ENCODE data around the gene LPCAT3.
A peak's percentile ranks its signal among the peaks of the same experiment; 100 is the strongest.

Gene LPCAT3

DNA sequence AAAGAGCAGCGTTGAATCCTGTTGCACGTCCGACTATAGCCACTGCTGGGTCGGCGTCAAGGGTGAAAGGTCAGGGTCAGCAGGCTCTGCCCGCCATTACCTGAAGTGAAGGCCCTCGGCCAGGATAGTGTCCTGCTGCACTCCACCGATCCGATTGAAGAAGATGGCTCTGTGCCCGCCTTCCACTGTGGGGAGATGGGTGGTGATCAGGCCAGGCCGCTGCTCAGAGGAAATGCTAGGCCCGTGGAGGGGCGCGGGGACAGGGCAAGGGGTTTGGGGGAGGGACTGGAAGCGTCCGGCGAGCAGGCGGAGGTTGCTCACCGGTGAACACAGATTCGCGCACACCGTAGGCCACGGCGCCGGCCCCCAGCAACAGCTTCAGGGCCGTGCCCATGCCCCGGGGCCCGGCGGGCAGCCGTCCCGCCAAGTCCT is 48.2 kb downstream of the LPCAT3 start:
- H3K9ac ChIP-seq: peak overlapping the region; percentile 77
- H3K4me3 ChIP-seq (ENCODE audit: low read depth, low read length): peak overlapping the region; percentile 96
- no peak for TF ChIP-seq CTCF (IDR thresholded peaks at IDR 0.05)
- peak overlapping the region; percentile 69 for H3K4me2 ChIP-seq (ENCODE audit: low read length)
- peaks cover 45% of the 10 kb centered on the region for H3K79me2 ChIP-seq
- H3K4me1 ChIP-seq: peaks cover 15% of the 10 kb centered on the region
- H3K27ac ChIP-seq: peak overlapping the region; percentile 78
- no peaks in the 10 kb centered on the region for H3K9me3 ChIP-seq (ENCODE audit: control insufficient read depth, low read length)
- H3K36me3 ChIP-seq (ENCODE audit: control insufficient read depth, insufficient read depth, low read length): no peaks in the 10 kb centered on the region
- peak overlapping the region; percentile 71 for H2AFZ ChIP-seq
- H3K27me3 ChIP-seq (ENCODE audit: control insufficient read depth, insufficient read depth, low read length): no peaks in the 10 kb centered on the region

DNA sequence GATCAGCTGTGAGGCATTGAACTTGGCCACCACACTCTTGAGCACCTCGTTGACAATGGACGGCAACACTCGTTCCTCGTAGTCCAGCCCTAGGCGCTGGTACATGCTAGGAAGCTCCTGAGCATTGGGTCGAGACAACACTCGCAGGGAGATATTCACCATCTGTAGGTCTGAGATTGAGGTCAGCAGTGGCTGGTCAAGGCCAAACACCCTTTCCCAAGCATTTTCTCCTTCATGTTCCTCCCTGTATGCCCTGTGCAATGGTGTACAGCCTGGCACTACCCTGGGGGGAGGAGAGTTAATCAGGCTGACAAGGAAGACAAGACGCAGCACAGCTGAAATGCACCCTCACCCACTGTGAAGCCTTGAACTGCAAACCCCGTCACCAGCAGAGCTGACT is 49.9 kb downstream of the LPCAT3 start:
- Histone ChIP-seq H3K9me3 (ENCODE audit: control insufficient read depth, low read length) (no peaks in the 10 kb centered on the region), H3K79me2 (peaks cover 60% of the 10 kb centered on the region), H3K27me3 (ENCODE audit: control insufficient read depth, insufficient read depth, low read length) (no peaks in the 10 kb centered on the region), H3K4me1 (peaks cover 23% of the 10 kb centered on the region), H2AFZ (no peak overlapping the region), H3K4me3 (ENCODE audit: low read depth, low read length) (peak overlapping the region; percentile 96), H3K27ac (no peak overlapping the region), H3K4me2 (ENCODE audit: low read length) (no peak overlapping the region), H3K36me3 (ENCODE audit: control insufficient read depth, insufficient read depth, low read length) (no peaks in the 10 kb centered on the region), H3K9ac (no peak overlapping the region)
- TF ChIP-seq CTCF (IDR thresholded peaks at IDR 0.05): no peak

DNA sequence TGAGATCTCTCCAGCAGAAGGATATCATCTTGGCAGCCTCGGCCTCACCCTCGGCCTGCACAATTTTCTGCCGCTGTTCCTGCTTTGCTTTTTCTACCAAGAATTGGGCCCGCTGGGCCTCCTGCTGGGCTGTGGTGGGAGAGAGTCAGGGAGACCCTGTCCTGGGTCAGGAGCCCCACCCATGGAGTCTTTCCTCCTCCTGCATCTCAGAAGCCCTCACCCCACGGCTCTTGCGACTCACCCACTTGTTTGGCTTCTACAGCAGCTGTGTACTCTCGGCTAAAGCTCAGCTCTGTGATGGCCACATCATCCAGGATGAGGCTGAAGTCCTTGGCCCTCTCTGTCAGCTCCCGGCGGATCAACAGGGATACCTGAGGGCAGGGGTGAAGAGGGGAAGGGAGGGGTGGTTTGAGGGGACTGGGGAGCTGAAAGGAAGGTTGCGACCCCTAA is 50.6 kb downstream of the LPCAT3 start:
- no peaks in the 10 kb centered on the region for H3K36me3 ChIP-seq (ENCODE audit: control insufficient read depth, insufficient read depth, low read length)
- no peak overlapping the region for H2AFZ ChIP-seq
- no peak overlapping the region for H3K27ac ChIP-seq
- H3K27me3 ChIP-seq (ENCODE audit: control insufficient read depth, insufficient read depth, low read length): no peaks in the 10 kb centered on the region
- no peak overlapping the region for H3K9ac ChIP-seq
- H3K4me3 ChIP-seq (ENCODE audit: low read depth, low read length): no peak overlapping the region
- peaks cover 64% of the 10 kb centered on the region for H3K79me2 ChIP-seq
- H3K9me3 ChIP-seq (ENCODE audit: control insufficient read depth, low read length): no peaks in the 10 kb centered on the region
- H3K4me2 ChIP-seq (ENCODE audit: low read length): no peak overlapping the region
- no peak for TF ChIP-seq CTCF (IDR thresholded peaks at IDR 0.05)
- peaks cover 24% of the 10 kb centered on the region for H3K4me1 ChIP-seq

GRCh38 chr12:6966351-6966750 is 51.9 kb downstream of the LPCAT3 start:
- Histone ChIP-seq H3K4me1 (peaks cover 26% of the 10 kb centered on the region), H3K4me2 (ENCODE audit: low read length) (no peak overlapping the region), H3K4me3 (ENCODE audit: low read depth, low read length) (no peak overlapping the region), H3K79me2 (peaks cover 61% of the 10 kb centered on the region), H3K9ac (no peak overlapping the region), H3K27ac (no peak overlapping the region), H3K9me3 (ENCODE audit: control insufficient read depth, low read length) (no peaks in the 10 kb centered on the region), H3K36me3 (ENCODE audit: control insufficient read depth, insufficient read depth, low read length) (no peaks in the 10 kb centered on the region), H2AFZ (no peak overlapping the region), H3K27me3 (ENCODE audit: control insufficient read depth, insufficient read depth, low read length) (no peaks in the 10 kb centered on the region)
- no peak for TF ChIP-seq CTCF (IDR thresholded peaks at IDR 0.05)

DNA sequence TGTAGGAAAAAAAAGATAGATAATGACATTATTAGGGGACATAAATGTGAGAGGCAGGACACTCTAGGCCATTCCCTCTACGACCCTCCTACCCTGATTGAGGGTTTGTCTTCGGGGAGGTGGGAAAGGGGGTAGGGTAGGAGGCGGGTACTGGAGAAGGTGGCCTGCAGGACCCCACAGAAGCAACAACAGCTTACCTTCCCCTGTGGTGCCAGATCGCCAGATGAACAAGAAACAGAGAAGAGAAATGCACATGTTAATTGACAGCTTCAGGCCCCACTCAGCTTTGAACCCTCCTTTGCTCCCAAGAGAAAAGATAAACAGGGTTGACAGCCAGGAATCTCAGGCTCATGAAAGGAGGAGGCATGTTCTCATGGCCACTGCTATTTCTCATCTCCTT is 52.6 kb downstream of the LPCAT3 start:
- peak overlapping the region; percentile 98 for H3K27ac ChIP-seq
- no peak overlapping the region for H3K9ac ChIP-seq
- H3K27me3 ChIP-seq (ENCODE audit: control insufficient read depth, insufficient read depth, low read length): no peaks in the 10 kb centered on the region
- H3K4me3 ChIP-seq (ENCODE audit: low read depth, low read length): no peak overlapping the region
- peaks cover 60% of the 10 kb centered on the region for H3K79me2 ChIP-seq
- peaks cover 25% of the 10 kb centered on the region for H3K4me1 ChIP-seq
- TF ChIP-seq CTCF (IDR thresholded peaks at IDR 0.05): no peak
- no peak overlapping the region for H3K4me2 ChIP-seq (ENCODE audit: low read length)
- no peaks in the 10 kb centered on the region for H3K9me3 ChIP-seq (ENCODE audit: control insufficient read depth, low read length)
- H3K36me3 ChIP-seq (ENCODE audit: control insufficient read depth, insufficient read depth, low read length): no peaks in the 10 kb centered on the region
- no peak overlapping the region for H2AFZ ChIP-seq
